ENCODE measurements around the gene ASGR2.

The ASGR2 gene

GRCh38 chr17:7112510-7113108, 2.0 kb downstream of the ASGR2 start:
- H3K4me3 ChIP-seq (ENCODE audit: low read depth, low read length), result no peak overlapping the region
- TF ChIP-seq CTCF (IDR thresholded peaks at IDR 0.05; ENCODE audit: borderline replicate concordance, insufficient read depth, low read depth, low read length), result no peak

- H3K4me3 ChIP-seq (ENCODE audit: low read depth, low read length), result no peak overlapping the region
- no peak for TF ChIP-seq CTCF (IDR thresholded peaks at IDR 0.05; ENCODE audit: borderline replicate concordance, insufficient read depth, low read depth, low read length)
These were observed 2.7 kb downstream of the ASGR2 start for GRCh38 chr17:7111784-7112509.

- TF ChIP-seq CTCF (IDR thresholded peaks at IDR 0.05; ENCODE audit: borderline replicate concordance, insufficient read depth, low read depth, low read length), result no peak
- H3K4me3 ChIP-seq (ENCODE audit: low read depth, low read length), result no peak overlapping the region
These were observed 3.9 kb downstream of the ASGR2 start for GRCh38 chr17:7110617-7111306.

GRCh38 chr17:7109461-7110322, 4.9 kb downstream of the ASGR2 start:
- TF ChIP-seq CTCF (IDR thresholded peaks at IDR 0.05; ENCODE audit: borderline replicate concordance, insufficient read depth, low read depth, low read length), result no peak
- no peak overlapping the region for H3K4me3 ChIP-seq (ENCODE audit: low read depth, low read length)

GRCh38 chr17:7108981-7109380, 5.6 kb downstream of the ASGR2 start:
- no peak overlapping the region for H3K4me3 ChIP-seq (ENCODE audit: low read depth, low read length)
- TF ChIP-seq CTCF (IDR thresholded peaks at IDR 0.05; ENCODE audit: borderline replicate concordance, insufficient read depth, low read depth, low read length), result no peak

- no peak overlapping the region for H3K4me3 ChIP-seq (ENCODE audit: low read depth, low read length)
- TF ChIP-seq CTCF (IDR thresholded peaks at IDR 0.05; ENCODE audit: borderline replicate concordance, insufficient read depth, low read depth, low read length), result no peak
These were observed 6.1 kb downstream of the ASGR2 start for GRCh38 chr17:7108560-7108925.

Measured in GM12875 (cell line).